ENCODE measurements around the gene GRK4.
"Not testable (repeated sequence)": the region's sequence is repeated elsewhere in the genome, so short reads cannot be mapped to it uniquely, and the experiment has no call there.

Gene GRK4

GRCh38 chr4:2942532-2943363, 20.6 kb upstream of the GRK4 start:
- DNase-seq: no peak

- DNase-seq: no peak
These were observed 19.8 kb upstream of the GRK4 start for GRCh38 chr4:2943364-2944090.

GRCh38 chr4:2944091-2944482, 19.3 kb upstream of the GRK4 start:
- no peak for DNase-seq

- DNase-seq: no peak
These were observed 18.5 kb upstream of the GRK4 start for GRCh38 chr4:2944586-2945526.

- DNase-seq: not testable (repeated sequence)
These were observed 17.5 kb upstream of the GRK4 start for GRCh38 chr4:2945619-2946604.

- no peak for DNase-seq
These were observed 16.4 kb upstream of the GRK4 start for GRCh38 chr4:2946812-2947600.

GRCh38 chr4:2947926-2948325, 15.4 kb upstream of the GRK4 start:
- DNase-seq: no peak

GRCh38 chr4:2948895-2949781, 14.2 kb upstream of the GRK4 start:
- no peak for DNase-seq

GRCh38 chr4:2949782-2950125, 13.6 kb upstream of the GRK4 start:
- DNase-seq: no peak

- DNase-seq: no peak
These were observed 13.0 kb upstream of the GRK4 start for GRCh38 chr4:2950221-2950989.

- no peak for DNase-seq
These were observed 9.9 kb upstream of the GRK4 start for GRCh38 chr4:2953496-2953895.

GRCh38 chr4:2954358-2955185, 8.8 kb upstream of the GRK4 start:
- DNase-seq: peak in 1 of 2 donors; percentile 71

GRCh38 chr4:2955186-2956044, 8.0 kb upstream of the GRK4 start:
- DNase-seq: not testable (repeated sequence)

GRCh38 chr4:2958446-2958845, 4.9 kb upstream of the GRK4 start:
- DNase-seq: no peak

GRCh38 chr4:2960450-2960849, 2.9 kb upstream of the GRK4 start:
- DNase-seq: not testable (repeated sequence)

GRCh38 chr4:2961421-2961810, 2.0 kb upstream of the GRK4 start:
- DNase-seq: no peak

GRCh38 chr4:2961811-2962441, 1.4 kb upstream of the GRK4 start:
- peak; percentile 59 to 62 for DNase-seq

Data from stimulated activated CD4-positive, alpha-beta T cell treated with anti-CD3 and anti-CD28 coated beads, Interleukin-2, amount 100 ng/mL, for 48 hours (primary cell).